Epithelial cell of alveolus of lung (primary cell): Measurements from ENCODE around the gene MFAP3. TPM values are rescaled to one million over a fixed set of nuclear protein-coding genes. Genes with fewer than 3 reads are reported as not detected.

Experiments used
- total RNA-seq: library from RNA; depleted of rRNA; stranded (reverse); fragments of >200 nt; gene quantifications from 2 replicates; pipeline ENCODE4 v1.2.1, GENCODE V29; 2015

MFAP3 gene
- 41.2 and 58.5 TPM in 2 replicates for total RNA-seq

GRCh38 chr5:154038707-154039457 is at the start of gene MFAP3, which contains the start of gene FAM114A2:
Gene MFAP3 (plus strand): TSS chr5:154038967. CDS start chr5:154049723, 10,756 bp downstream.
Gene FAM114A2 (minus strand): TSS chr5:154038910. CDS start chr5:154034953, 3,957 bp downstream.

Other genes starting within 250 kb of the MFAP3 start
- gene FAM114A2, start 57 bp upstream of the MFAP3 start, total RNA-seq = 13.3 and 18.4 TPM in 2 replicates
- gene GALNT10, start 151.8 kb downstream of the MFAP3 start, total RNA-seq = 12.1 and 34.5 TPM in 2 replicates